HEK293 (cell line): ENCODE results near the gene ZNF202.

ENCODE experiments used
- BCL11B ChIP-seq: fragments of 450-650 bp; formaldehyde crosslinking; IDR thresholded peaks from 2 replicates; pipeline ENCODE4 v1.5.1; 2016; ENCODE audit warnings: low read depth, missing biosample characterization, missing genetic modification characterization
- EGR2 ChIP-seq: fragments of 450-650 bp; formaldehyde crosslinking; IDR thresholded peaks from 2 replicates; pipeline ENCODE4 v1.5.1; 2016; ENCODE audit warnings: low read depth, missing biosample characterization, missing genetic modification characterization
- HOXD13 ChIP-seq: sonication (generic); formaldehyde crosslinking; IDR thresholded peaks from 2 replicates; pipeline ENCODE4 v1.8.0; 2022; ENCODE audit warnings: missing genetic modification reagents, borderline replicate concordance
- OVOL3 ChIP-seq: fragments of 450-650 bp; formaldehyde crosslinking; IDR thresholded peaks from 2 replicates; pipeline ENCODE4 v1.5.1; 2016; ENCODE audit warnings: missing biosample characterization, missing genetic modification characterization
- PRDM1 ChIP-seq: fragments of 450-650 bp; formaldehyde crosslinking; IDR thresholded peaks from 2 replicates; pipeline ENCODE4; 2016; ENCODE audit warnings: missing biosample characterization, missing genetic modification characterization
- REPIN1 ChIP-seq: fragments of 450-650 bp; formaldehyde crosslinking; IDR thresholded peaks from 2 replicates; pipeline ENCODE4 v1.5.1; 2017; ENCODE audit warnings: missing biosample characterization, missing genetic modification characterization, low read depth
- SETDB1 ChIP-seq: IDR thresholded peaks from one replicate; pipeline ENCODE4 v1.6.1; 2017; ENCODE audit warnings: mild to moderate bottlenecking, low read length, moderate library complexity, mixed read lengths; ENCODE audit not compliant: insufficient read length
- SP7 ChIP-seq: fragments of 450-650 bp; formaldehyde crosslinking; IDR thresholded peaks from 2 replicates; pipeline ENCODE4 v1.5.1; 2016; ENCODE audit warnings: missing biosample characterization, missing genetic modification characterization
- ZBTB11 ChIP-seq: fragments of 450-650 bp; formaldehyde crosslinking; conservative IDR thresholded peaks from 2 replicates; pipeline ENCODE4 v1.5.1; 2016; ENCODE audit warnings: low read depth, missing biosample characterization, missing genetic modification characterization
- ZBTB17 ChIP-seq: fragments of 450-650 bp; formaldehyde crosslinking; IDR thresholded peaks from 2 replicates; pipeline ENCODE4 v1.5.1; 2016; ENCODE audit warnings: missing biosample characterization, missing genetic modification characterization
- ZBTB20 ChIP-seq: fragments of 450-650 bp; formaldehyde crosslinking; IDR thresholded peaks from 2 replicates; pipeline ENCODE4 v1.5.1; 2016; ENCODE audit warnings: missing biosample characterization, missing genetic modification characterization
- ZBTB44 ChIP-seq: fragments of 450-650 bp; IDR thresholded peaks from 2 replicates; pipeline ENCODE4 v1.5.1; 2018; ENCODE audit warnings: missing biosample characterization, mild to moderate bottlenecking, missing genetic modification characterization
- ZNF140 ChIP-seq: fragments of 450-650 bp; formaldehyde crosslinking; IDR thresholded peaks from 2 replicates; pipeline ENCODE4 v1.5.1; 2016; ENCODE audit warnings: missing biosample characterization, missing genetic modification characterization
- ZNF146 ChIP-seq: fragments of 450-650 bp; formaldehyde crosslinking; IDR thresholded peaks from 2 replicates; pipeline ENCODE4 v1.5.1; 2016; ENCODE audit warnings: missing biosample characterization, missing genetic modification characterization
- ZNF157 ChIP-seq: fragments of 450-650 bp; formaldehyde crosslinking; IDR thresholded peaks from 2 replicates; pipeline ENCODE4 v1.5.1; 2016; ENCODE audit warnings: missing biosample characterization, missing genetic modification characterization
- ZNF280C ChIP-seq: fragments of 450-650 bp; formaldehyde crosslinking; IDR thresholded peaks from 2 replicates; pipeline ENCODE4 v1.5.1; 2016; ENCODE audit warnings: missing biosample characterization, missing genetic modification characterization
- ZNF311 ChIP-seq: fragments of 450-650 bp; formaldehyde crosslinking; IDR thresholded peaks from 2 replicates; pipeline ENCODE4 v1.5.1; 2017; ENCODE audit warnings: missing biosample characterization, missing genetic modification characterization, borderline replicate concordance
- ZNF362 ChIP-seq: fragments of 450-650 bp; formaldehyde crosslinking; IDR thresholded peaks from 2 replicates; pipeline ENCODE4 v1.5.1; 2016; ENCODE audit warnings: missing biosample characterization, missing genetic modification characterization
- ZNF37A ChIP-seq: fragments of 450-650 bp; IDR thresholded peaks from 2 replicates; pipeline ENCODE4 v1.5.1; 2018; ENCODE audit warnings: missing biosample characterization, missing genetic modification characterization
- ZNF394 ChIP-seq: fragments of 450-650 bp; formaldehyde crosslinking; IDR thresholded peaks from 2 replicates; pipeline ENCODE4 v1.5.1; 2016; ENCODE audit warnings: missing biosample characterization, missing genetic modification characterization, mild to moderate bottlenecking, moderate library complexity, borderline replicate concordance
- ZNF416 ChIP-seq: fragments of 450-650 bp; formaldehyde crosslinking; IDR thresholded peaks from 2 replicates; pipeline ENCODE4 v1.5.1; 2016; ENCODE audit warnings: missing biosample characterization, missing genetic modification characterization
- ZNF426 ChIP-seq: fragments of 450-650 bp; formaldehyde crosslinking; IDR thresholded peaks from 2 replicates; pipeline ENCODE4 v1.5.1; 2017; ENCODE audit warnings: missing biosample characterization, missing genetic modification characterization, mild to moderate bottlenecking, inconsistent platforms, moderate library complexity
- ZNF521 ChIP-seq: fragments of 450-650 bp; formaldehyde crosslinking; IDR thresholded peaks from 2 replicates; pipeline ENCODE4 v1.5.1; 2017; ENCODE audit warnings: missing biosample characterization, mild to moderate bottlenecking, missing genetic modification characterization
- ZNF529 ChIP-seq: fragments of 450-650 bp; formaldehyde crosslinking; IDR thresholded peaks from 2 replicates; pipeline ENCODE4 v1.5.1; 2017; ENCODE audit warnings: missing genetic modification characterization, missing biosample characterization; ENCODE audit not compliant: insufficient replicate concordance
- ZNF626 ChIP-seq: fragments of 450-650 bp; sonication (Bioruptor Pico); formaldehyde crosslinking; IDR thresholded peaks from 2 replicates; pipeline ENCODE4 v1.5.1; 2018; ENCODE audit warnings: missing biosample characterization, missing genetic modification characterization, inconsistent platforms
- ZNF670 ChIP-seq: fragments of 450-650 bp; formaldehyde crosslinking; IDR thresholded peaks from 2 replicates; pipeline ENCODE4 v1.5.1; 2016; ENCODE audit warnings: missing biosample characterization, missing genetic modification characterization, low read depth
- ZNF692 ChIP-seq: fragments of 450-650 bp; formaldehyde crosslinking; IDR thresholded peaks from 2 replicates; pipeline ENCODE4 v1.5.1; 2016; ENCODE audit warnings: missing biosample characterization, missing genetic modification characterization
- ZNF701 ChIP-seq: fragments of 450-650 bp; formaldehyde crosslinking; IDR thresholded peaks from 2 replicates; pipeline ENCODE4 v1.5.1; 2016; ENCODE audit warnings: missing biosample characterization, missing genetic modification characterization
- ZSCAN30 ChIP-seq: fragments of 450-650 bp; IDR thresholded peaks from 2 replicates; pipeline ENCODE4 v1.5.1; 2018; ENCODE audit warnings: missing biosample characterization, mild to moderate bottlenecking, missing genetic modification characterization, moderate library complexity

The ZNF202 gene

GRCh38 chr11:123741159-123742030, at the start of gene ZNF202 (continued):
- peak; percentile 56; the same call in 1 of the 2 replicates for TF ChIP-seq EGR2 (tag by site-specific recombination)
- no peak; the same call in 1 of the 2 replicates for TF ChIP-seq ZSCAN30
- TF ChIP-seq ZNF362 (tag by site-specific recombination): peak; percentile 79; the same call in 1 of the 2 replicates
- TF ChIP-seq ZNF37A (tag by site-specific recombination): no peak
- no peak for TF ChIP-seq ZNF626
- no peak for TF ChIP-seq ZNF280C (tag by site-specific recombination)
- TF ChIP-seq PRDM1 (tag by site-specific recombination): no peak
- no peak for TF ChIP-seq REPIN1 (tag by site-specific recombination)
- no peak for TF ChIP-seq ZBTB44 (tag by site-specific recombination)
- no peak for TF ChIP-seq ZNF416
- peak; percentile 28; the same call in 1 of the 2 replicates for TF ChIP-seq ZBTB20 (tag by site-specific recombination)
- no peak for TF ChIP-seq ZNF426
- TF ChIP-seq OVOL3 (tag by site-specific recombination): peak; percentile 76; the same call in 1 of the 2 replicates
- TF ChIP-seq ZNF157 (tag by site-specific recombination): no peak
- no peak for TF ChIP-seq ZNF521 (tag by site-specific recombination)
- TF ChIP-seq ZNF146: no peak
- TF ChIP-seq SP7: peak; percentile 74; the same call in 1 of the 2 replicates
- TF ChIP-seq ZBTB17: 0 out of 2 replicates have a peak, but pooled peaks have one; percentile 28
- no peak for TF ChIP-seq HOXD13 (CRISPR knock-in tag)
- TF ChIP-seq ZNF311 (tag by site-specific recombination): no peak
- TF ChIP-seq ZBTB11 (tag by site-specific recombination): peak; percentile 95
- no peak for TF ChIP-seq SETDB1
- TF ChIP-seq ZNF692 (tag by site-specific recombination): no peak
- TF ChIP-seq ZNF140: no peak
- TF ChIP-seq ZNF701: no peak
- TF ChIP-seq BCL11B (tag by site-specific recombination): no peak
- TF ChIP-seq ZNF670 (tag by site-specific recombination): no peak
- TF ChIP-seq ZNF394 (tag by site-specific recombination): peak; percentile 57; the same call in 1 of the 2 replicates
- no peak for TF ChIP-seq ZNF529 (tag by site-specific recombination)
